Right hindlimb (tissue), 1 donor: ENCODE results near the gene TUFT1.
"Not testable (repeated sequence)": the region's sequence is repeated elsewhere in the genome, so short reads cannot be mapped to it uniquely, and the experiment has no call there.

Experiments
- DNase-seq: peaks from one replicate; pipeline ENCODE4 v3.0.0-alpha.2; 2018

Gene TUFT1

GRCh38 chr1:151512801-151513625 lies 27.1 kb upstream of the TUFT1 start:
- no peak for DNase-seq

- DNase-seq, result no peak
Observed at GRCh38 chr1:151513626-151514121, 26.4 kb upstream of the TUFT1 start.

- no peak for DNase-seq
Observed at GRCh38 chr1:151514366-151514765, 25.7 kb upstream of the TUFT1 start.

GRCh38 chr1:151515265-151515664 lies 24.8 kb upstream of the TUFT1 start:
- no peak for DNase-seq

GRCh38 chr1:151516031-151516511 lies 24.0 kb upstream of the TUFT1 start:
- no peak for DNase-seq

GRCh38 chr1:151518431-151518830 lies 21.7 kb upstream of the TUFT1 start:
- DNase-seq, result no peak

- no peak for DNase-seq
Observed at GRCh38 chr1:151518936-151519335, 21.2 kb upstream of the TUFT1 start.

- no peak for DNase-seq
Observed at GRCh38 chr1:151519667-151520066, 20.4 kb upstream of the TUFT1 start.

GRCh38 chr1:151520359-151520758 lies 19.8 kb upstream of the TUFT1 start:
- DNase-seq, result no peak

- not testable (repeated sequence) for DNase-seq
Observed at GRCh38 chr1:151522427-151522826, 17.7 kb upstream of the TUFT1 start.

GRCh38 chr1:151523326-151523725 lies 16.8 kb upstream of the TUFT1 start:
- DNase-seq, result no peak

GRCh38 chr1:151524736-151525135 lies 15.4 kb upstream of the TUFT1 start:
- DNase-seq, result no peak

- peak; percentile 48 for DNase-seq
Observed at GRCh38 chr1:151526735-151527525, 13.2 kb upstream of the TUFT1 start.

GRCh38 chr1:151529211-151529702 lies 10.9 kb upstream of the TUFT1 start:
- no peak for DNase-seq

- no peak for DNase-seq
Observed at GRCh38 chr1:151529781-151530180, 10.3 kb upstream of the TUFT1 start.

GRCh38 chr1:151530461-151530860 lies 9.6 kb upstream of the TUFT1 start:
- DNase-seq, result no peak

- DNase-seq, result no peak
Observed at GRCh38 chr1:151533870-151534269, 6.2 kb upstream of the TUFT1 start.

GRCh38 chr1:151534662-151535278 lies 5.3 kb upstream of the TUFT1 start:
- DNase-seq, result peak; percentile 74

GRCh38 chr1:151535326-151536271 lies 4.5 kb upstream of the TUFT1 start:
- DNase-seq, result no peak

GRCh38 chr1:151536499-151536898 lies 3.6 kb upstream of the TUFT1 start:
- DNase-seq, result no peak

GRCh38 chr1:151537112-151537511 lies 3.0 kb upstream of the TUFT1 start:
- DNase-seq, result no peak
